PC-3 (cell line): ENCODE measurements around the gene C15orf39.

Source experiments
- CTCF ChIP-seq: fragments of 300-600 bp; sonication (generic); conservative IDR thresholded peaks from 2 replicates; pipeline ENCODE4 v1.5.1; 2017; ENCODE audit warnings: antibody characterized with exemption, low read depth, mild to moderate bottlenecking, low read length
- EZH2 ChIP-seq: fragments of 300-600 bp; sonication (generic); IDR thresholded peaks from one replicate; pipeline ENCODE4 v1.6.1; 2017; ENCODE audit warnings: antibody characterized with exemption, mild to moderate bottlenecking, low read length; ENCODE audit not compliant: unreplicated experiment
- EZH2phosphoT487 ChIP-seq: fragments of 300-600 bp; sonication (generic); IDR thresholded peaks from 2 replicates; pipeline ENCODE4 v1.6.1; 2018; ENCODE audit warnings: mild to moderate bottlenecking, antibody characterized with exemption, low read length, borderline replicate concordance

- TF ChIP-seq CTCF = no peak
- no peak for TF ChIP-seq EZH2
- TF ChIP-seq EZH2phosphoT487 = no peak
Observed at GRCh38 chr15:75233504-75234190, 32.0 kb downstream of the C15orf39 start.
